Effector CD8-positive, alpha-beta T cell (primary cell): ENCODE results near the gene S1PR1.

Experiments used
- DNase-seq: peaks from one replicate; lab custom pipeline; 2025; lab: John Stamatoyannopoulos, UW

Gene S1PR1

DNA sequence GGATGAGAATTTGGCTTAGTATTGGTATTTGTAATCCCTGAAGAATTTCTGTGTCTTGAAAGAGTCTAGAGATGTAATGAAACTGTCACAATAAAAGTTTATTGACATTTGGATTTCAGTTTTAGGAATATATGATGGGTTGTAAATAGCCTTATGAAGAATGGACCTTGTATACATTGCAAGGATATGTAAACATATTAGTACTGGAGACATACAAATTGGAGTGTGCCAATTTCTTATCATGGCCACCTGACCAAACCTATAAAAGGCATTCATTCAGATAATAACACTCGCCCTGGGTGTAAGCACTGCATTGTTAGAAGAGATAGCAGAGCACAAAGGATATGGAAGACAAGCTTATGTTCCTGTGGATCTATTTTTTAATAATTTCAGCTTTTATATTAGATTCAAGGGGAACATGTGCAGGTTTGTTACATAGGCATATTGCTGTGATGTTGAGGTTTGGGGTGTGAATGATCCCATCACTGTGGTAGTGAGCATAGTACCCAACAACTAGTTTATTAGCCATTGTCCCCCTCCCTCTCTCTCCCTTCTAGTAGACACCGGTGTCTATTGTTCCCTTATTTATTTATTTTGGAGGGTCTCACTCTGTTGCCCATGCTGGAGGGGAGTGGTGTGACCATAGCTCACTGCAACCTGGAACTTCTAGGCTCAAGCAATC is 8.6 kb downstream of the S1PR1 start:
- DNase-seq = no peak

DNA sequence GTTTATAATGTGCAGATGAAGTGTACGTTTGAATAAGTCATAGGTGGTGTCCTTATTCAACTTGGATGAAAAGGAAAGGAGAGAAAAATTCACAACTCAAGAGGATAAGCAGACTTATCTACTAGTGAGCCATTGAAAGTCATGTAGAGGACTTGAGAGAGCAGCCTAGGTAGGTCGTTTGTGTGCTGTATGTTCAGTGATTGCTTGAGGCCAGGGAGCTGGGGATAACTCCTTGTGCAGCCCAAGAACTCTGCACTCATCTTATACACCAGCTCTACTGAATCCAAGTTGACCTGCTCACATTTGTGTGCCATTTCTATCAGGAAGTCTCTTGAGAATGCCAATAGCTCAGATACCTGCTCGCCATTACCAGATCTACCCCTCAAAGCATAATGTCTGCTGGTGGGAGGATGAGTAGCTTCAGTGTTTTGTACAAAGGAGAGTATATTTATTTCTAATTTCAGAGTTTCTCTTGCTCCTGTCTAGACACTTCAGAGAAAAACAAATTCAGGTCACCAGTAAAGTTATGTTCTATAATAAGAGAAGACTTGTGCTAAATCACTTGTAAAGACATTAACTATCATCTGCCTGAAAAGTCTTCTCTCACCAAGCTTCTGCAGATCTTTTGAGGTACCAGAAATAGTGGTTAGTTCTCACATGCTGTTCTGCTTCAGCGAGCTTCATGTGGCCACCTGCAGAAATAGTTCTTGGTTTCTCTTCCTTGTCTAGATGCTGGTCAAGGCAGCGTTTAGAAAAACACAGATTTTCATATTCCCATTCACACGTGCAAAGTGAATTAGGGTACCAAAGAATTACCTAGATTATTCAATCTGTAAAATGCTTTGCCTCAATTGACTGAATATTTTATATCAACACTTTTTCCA is 10.8 kb downstream of the S1PR1 start:
- DNase-seq = no peak

DNA sequence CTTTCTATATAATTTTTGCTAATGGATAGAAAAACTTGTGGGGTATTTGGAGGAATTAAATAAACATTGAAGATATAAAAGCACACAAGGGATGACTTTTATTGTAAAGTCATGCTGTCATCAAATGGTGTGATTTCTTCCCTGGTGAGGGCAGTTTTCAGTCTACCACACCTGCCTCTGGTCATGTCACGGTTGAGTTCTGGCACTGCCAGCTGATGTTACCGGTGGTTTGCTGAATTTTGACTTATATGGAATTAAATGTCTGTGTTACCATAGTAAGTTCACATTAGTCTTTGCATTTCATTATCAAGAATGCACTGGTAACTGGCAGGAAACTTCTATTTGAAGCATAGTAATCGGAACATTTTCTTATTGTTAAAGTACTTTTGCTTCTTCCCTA is 13.4 kb downstream of the S1PR1 start:
- DNase-seq = no peak

DNA sequence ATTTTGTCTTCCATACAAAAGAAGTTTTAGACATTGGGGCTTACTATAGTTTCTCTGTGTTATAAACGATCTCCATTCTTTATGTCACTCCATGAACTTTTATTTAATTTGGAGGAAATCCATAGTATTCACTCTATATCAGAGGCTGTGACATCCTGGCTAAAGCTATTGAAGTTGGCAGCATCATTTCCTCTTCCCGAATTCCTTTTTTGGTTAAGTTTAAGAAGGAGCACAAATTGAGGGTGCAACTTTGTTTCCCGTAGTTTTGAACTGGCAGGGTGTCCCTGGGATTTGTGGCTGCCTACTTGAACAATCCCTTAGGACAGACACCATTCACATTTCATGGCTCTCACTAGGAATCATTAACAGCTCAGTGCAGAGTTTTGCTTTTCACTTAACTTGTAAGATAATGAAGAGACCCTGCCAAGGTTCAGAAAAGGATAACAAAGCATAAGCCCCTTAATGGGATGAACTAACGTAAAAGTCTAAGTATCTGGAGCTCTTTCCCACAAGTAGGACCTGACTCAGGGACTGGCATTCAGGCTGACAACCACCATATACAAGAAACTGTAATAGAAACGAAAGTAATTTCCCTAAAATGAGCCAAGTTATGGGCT is 13.9 kb downstream of the S1PR1 start:
- no peak for DNase-seq

DNA sequence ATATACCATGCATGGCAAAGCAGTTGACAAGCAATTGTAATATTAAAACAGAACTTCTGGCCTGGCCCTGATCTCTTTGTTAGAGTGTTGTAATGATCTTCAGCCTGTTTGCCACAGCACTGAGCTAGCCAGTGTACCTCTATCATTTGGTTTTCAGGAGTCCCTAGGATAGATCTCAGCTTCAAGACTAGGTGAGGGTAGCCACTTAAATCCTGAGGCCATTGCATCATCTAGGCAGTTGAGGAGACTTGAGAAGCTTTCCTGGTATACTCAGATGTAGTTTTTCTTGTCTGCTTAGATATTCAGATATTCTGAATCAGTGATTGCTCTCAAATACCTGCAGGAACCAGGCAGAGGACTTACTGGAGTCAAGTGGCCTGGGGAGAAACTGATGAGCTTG is 14.7 kb downstream of the S1PR1 start:
- no peak for DNase-seq

DNA sequence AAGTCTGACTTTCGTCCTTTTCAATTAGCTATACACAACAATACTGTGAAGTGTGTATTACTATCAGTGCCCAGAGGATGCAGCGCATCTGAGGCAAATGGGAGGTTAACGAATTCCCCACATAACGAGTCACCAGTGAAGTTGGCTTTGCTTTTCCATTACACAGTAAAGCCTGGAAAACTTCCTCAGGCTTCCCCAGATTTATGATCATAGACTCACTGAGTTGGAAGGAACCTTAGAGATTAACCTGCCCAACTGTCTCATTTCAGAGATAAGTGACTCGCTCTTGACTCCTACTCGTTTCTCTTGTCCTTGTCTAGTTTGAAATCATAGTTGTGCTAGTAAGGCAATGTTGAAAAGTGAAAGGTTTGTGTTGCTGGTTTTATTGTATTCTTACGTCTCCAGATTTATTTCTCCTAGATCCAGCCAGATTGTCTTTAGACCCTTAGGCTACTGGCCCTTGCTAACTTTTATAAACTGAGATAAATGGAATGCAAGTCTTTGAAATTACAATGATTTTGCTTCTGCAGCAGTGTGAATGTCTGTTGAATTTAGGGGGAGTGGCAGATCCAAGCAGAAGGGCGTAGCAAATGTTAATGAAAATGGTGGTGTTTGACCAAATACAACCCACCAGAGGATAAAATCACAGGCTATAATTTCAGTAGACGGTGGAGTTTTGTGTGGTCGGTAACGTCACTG is 17.3 kb downstream of the S1PR1 start:
- DNase-seq = no peak

DNA sequence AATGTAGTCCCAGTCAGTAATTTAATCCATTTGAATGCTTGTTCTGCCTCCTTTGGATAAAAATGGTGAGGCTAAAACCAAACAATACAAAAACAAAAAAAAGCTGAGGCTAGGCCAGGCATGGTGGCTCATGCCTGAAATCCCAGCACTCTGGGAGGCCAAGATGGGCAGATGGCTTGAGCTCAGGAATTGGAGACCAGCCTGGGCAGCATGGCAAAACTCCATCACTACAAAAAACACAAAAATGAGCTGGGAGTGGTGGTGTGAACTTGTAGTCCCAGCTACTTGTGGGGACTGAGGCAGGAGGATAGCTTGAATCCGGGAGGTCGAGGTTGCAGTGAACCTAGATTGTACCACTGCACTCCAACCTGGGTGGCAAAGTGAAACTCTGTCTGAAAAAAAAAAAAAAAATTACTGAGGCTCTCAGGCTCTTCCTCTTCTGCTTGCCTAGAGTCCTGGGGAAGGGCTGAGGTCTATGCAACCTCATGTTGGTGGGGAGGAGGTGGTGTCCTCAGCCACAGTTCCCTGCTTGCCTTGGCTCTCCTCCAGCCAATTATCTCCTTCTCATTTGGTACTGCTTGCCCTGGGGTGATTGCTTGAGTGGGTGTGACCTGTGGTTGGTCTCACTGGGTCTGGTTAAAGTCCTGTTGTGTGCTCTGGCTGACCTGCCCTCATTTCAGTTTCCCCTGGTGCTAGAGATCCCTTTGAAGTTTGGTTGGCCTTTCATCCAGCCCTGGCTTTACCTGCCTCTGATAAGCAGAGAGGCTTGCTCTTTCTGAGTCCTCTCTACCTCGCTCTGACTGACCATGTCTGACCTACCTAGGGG is 20.9 kb downstream of the S1PR1 start:
- DNase-seq = no peak

DNA sequence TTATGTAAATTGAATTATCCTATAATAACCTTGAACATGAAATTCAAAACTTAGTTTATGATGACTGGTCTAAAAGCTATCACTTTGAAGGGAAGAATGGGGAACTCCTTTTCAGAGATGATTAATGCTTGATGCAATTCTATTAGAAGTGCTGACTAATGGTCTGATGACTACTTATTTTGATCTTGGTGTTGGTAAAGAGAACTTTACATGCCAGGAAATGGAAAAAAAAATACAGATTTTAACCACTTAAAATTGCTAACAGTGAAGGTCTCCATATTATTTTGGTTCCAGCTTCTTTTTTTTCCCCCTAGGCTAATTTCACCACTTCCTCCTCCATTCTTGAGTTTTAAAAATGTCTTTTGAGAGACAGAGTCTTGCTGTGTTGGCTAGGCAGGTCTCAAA is 22.9 kb downstream of the S1PR1 start:
- no peak for DNase-seq

DNA sequence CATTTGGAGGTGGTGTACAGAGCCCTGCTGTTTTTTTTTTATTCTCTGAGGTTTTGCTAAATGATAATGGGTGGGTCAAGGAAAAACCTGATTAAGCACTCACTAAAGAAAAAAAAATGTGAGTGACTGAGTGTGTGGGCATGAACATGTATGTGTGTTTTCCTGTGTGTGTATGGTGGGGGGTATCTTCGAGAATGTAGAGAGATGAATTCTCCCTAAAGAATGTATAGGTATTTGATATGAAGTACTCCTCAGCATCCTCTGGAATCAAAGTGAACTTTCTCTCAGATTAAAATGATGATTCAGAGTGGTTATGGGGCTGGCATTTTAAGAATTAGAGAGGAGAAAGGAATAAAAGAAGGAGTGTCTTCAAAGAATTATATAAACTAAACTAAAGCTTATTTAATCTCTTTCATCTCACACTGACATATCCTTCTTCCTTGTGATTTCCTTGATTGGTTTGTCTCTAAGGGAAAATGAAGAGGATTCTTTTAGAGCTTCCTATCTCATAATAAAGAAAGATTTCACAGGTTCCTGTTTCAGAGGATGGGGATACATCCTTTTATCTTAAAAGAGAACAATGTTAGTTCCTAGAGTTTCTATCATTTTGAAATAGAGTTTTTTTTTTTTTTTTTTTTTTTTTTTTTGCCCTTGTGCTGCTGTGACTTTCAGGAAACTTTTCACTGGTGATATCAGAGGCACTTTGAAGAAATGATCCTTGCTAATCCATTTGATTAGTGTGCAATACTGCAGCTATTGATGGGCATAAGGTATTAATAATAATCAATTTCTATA is 23.9 kb downstream of the S1PR1 start:
- no peak for DNase-seq

DNA sequence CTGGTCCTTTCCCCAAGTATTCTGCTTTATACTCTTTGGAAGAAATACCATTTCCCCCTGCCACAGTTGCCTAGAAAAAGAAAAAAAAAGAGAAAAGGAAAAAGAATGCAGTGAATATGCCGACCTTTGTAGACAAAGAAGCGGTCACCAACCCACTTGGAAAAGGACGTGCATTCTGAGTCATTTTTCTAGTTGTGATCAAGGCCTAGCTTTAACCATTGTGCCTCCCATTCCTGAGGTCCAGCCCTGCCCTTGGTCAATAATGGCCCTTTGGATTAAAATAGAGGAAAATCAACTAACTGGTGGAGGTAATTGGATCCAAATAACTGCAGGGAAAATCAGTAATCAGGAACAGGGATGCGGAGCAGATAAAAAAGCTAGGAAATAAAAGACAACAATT is 24.8 kb downstream of the S1PR1 start:
- DNase-seq = no peak

DNA sequence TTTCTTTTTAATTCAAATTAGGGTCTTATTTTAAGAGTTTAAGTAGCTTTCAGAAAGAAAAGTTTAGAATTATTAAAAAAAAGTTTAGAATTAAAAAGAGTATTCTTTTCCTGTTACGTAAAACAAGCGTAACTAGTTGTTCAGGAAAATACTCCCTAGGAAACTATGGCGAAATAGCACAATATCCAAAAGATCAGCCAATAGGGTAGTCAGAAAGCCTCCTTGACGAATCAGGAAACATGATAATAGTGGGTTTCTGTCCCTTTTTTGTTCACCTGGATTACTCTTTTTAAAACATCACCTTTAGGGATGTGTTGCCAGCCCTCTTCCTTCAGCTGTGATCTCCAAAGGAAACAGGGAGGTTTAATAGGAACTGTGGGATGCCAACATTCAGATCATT is 25.2 kb downstream of the S1PR1 start:
- DNase-seq = no peak

DNA sequence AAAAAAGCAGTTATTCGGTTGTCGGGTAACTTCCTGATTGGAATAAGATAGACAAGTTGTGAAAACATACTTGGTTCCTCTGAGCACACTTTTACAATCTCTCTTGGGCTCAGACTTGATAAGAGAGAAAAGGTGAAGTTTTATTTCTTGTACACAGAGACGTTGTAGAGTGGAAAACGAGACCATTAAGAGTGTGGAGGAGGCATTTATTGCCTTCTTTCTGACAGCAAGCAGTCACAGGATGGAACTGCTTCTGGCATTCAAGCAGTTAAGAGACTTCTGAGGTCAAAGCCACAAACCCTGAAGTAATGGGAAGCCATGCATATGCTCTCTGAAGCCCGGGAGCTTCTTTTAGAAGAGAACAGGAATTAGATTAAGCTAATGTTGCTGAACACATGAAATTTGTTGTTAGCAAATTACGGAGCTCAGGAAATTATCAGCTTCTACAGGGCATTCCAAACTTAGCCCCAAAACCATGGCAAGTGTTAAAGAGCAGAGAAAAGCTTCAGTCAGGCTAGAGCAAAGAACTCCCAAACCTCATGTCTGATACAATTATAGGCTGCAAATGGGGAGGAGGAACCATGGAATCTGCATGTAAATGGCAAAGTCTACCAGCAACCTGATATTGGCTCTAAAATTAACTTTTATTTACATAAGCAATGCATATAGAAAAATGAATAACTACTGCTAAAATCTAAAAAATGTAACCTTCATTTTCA is 26.0 kb downstream of the S1PR1 start:
- no peak for DNase-seq

DNA sequence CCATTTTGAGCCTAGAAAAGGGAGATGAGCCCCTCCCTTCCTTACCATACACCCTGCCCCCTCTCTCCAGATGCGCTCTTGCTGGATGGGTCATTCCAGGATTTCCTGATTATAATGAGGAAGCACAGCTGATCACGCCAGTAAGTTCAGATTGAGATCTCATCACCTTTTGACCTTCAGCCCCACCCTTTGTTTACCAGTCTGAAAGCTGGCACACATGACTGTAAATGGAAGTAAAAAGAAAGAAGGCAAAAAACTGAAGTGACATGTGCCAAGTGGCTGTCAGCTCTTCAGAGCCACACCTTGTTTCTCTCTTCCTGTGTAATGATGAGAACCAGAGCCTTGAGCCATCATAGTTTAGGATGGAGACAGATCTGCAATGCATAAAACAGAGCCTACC is 27.9 kb downstream of the S1PR1 start:
- no peak for DNase-seq

DNA sequence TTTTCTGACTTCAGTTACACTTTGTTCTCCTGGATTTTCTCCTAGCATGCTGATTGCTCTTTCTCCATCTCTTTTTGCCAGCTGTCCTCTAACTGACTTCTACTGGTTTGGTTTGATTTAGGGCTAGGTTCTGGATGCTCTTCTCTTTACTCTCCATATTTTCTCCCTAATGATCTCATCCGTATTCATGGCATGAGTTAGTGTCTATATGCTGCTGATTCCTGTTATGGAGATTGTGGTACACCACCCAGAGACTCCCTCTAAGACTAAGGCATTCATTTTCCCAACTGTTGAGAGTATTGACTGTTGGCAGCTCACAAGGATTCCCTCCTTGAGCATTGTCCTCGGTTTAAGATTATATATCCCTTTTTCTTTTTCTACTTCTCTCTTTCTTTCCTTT is 28.9 kb downstream of the S1PR1 start:
- no peak for DNase-seq

DNA sequence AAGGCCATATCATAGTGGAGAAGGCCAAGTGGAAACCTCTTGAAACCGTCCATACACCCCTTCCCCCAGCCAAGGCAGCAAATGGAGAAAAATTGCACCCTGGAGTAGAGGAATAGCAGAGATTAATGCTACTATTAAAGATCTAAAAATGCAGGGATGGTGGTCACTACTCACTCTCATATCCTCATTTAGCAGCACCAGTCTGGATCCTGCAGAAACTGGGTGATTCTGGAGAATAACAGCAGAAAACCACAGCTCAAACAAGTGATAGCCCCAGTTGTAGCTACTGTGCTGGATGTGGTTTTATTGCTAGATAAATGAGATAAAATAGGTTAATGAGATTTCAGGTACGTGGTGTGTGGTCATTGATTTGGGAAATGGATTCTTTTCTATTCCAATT is 30.3 kb downstream of the S1PR1 start:
- DNase-seq = no peak

DNA sequence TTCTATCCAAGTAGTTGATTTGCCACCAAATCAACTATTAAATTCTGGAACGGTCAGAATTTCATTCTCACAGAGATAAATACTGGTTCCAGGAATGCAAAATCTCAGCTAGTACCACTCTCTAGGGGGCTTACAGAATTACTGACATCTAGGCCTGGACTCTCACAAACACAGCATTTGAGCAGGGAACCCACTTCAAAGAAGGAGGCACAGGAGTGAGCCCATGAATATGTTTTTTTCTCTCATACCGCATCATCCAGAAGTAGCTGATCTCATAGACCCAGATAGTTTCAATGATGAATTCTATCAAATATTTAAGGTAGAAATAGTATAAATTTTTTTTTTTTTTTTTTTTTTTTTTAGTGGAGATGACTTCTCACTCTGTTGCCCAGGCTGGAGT is 32.1 kb downstream of the S1PR1 start:
- no peak for DNase-seq

DNA sequence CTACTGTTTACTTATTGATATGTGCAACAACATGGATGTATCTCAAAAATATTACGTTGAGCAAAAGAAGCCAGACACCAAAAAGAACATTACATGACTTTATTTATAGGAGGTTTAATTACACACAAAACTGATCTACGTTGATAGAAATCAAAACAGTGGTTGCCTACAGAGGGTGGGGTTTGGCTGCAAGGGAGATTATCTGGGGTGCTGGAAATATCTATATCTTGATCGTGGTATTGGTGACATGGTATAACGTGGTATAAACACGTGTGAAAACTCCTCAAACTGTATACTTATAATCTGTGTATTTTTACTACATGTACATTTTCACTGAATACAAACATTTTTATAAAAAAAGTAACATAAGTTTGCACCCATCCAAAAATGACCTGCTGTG is 38.9 kb downstream of the S1PR1 start:
- DNase-seq = no peak

DNA sequence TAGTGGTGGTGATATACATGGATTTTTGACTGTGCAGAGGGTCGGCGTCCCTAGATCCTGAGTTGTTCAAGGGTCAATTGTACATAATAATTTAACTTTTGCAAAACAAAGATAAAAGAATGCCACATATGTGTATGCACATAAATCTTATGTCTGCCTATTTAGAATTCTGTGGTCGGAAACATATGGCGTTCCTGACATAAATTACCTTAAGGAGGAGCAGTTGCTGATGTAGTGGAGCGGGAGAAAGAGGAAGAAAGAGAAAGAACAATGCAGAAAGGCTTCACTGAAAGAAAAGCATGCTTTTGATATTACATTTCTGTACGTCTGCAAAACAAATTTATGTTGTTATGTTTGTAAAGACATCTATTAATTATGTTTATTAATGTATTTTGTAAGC is 40.0 kb downstream of the S1PR1 start:
- no peak for DNase-seq

DNA sequence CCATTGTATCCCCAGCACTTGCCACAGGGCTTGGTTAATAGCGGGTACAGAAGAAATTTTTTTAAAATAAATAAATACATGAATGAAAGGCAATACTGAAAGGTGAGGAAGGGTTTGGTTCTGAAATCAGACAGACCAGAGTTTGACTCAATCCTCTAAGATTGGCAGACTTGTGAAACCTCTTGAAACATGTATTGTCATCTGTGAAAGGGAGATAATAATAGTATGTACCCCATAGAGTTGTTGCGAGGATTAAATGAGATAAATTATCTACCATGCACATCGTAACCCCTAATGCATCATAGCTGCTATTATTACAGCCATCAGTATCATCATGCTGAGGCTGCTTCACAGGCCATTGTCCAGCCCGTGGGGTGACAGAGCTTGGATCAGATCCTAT is 41.4 kb downstream of the S1PR1 start:
- no peak for DNase-seq

DNA sequence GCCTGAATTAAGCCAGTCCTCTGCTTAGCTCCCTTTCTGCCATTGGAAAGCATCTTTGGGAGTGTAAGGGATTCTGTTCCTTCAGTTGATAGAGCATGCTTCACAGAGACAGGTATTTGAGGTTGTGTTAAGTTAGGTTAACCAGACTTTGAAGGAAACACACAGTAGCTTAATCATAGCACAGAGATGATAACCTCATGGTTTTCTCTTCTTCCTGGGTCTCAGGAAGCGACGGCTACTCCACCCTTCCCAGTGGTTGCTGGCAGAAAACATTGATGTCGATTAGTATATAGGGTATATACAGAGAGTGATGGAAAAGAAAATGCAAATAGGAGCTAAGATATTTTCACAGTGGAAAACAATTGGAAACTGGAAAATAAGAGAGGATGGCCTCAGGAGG is 42.0 kb downstream of the S1PR1 start:
- no peak for DNase-seq
